Measurements from ENCODE around the gene KCNMB2. TPM values are rescaled to one million over a fixed set of nuclear protein-coding genes. Genes with fewer than 3 reads are reported as not detected.

The KCNMB2 gene
- total and polyA plus RNA-seq, 2 experiments from 2014 or later: not detected

GRCh38 chr3:178655488-178655887 lies 119.3 kb downstream of the KCNMB2 start:
- no peak overlapping the region for H3K4me3 ChIP-seq
- no peak for TF ChIP-seq EZH2 (IDR thresholded peaks at IDR 0.05; ENCODE audit: insufficient read depth, poor library complexity, severe bottlenecking)
- no peak for TF ChIP-seq EZH2phosphoT487 (IDR thresholded peaks at IDR 0.05; ENCODE audit: insufficient read depth, low read depth)
- no peaks in the 10 kb centered on the region for H3K36me3 ChIP-seq (ENCODE audit: low read depth)
- no peaks in the 10 kb centered on the region for H3K4me1 ChIP-seq (ENCODE audit: insufficient read depth)
- no peak overlapping the region for H3K4me2 ChIP-seq (ENCODE audit: unreplicated experiment)
- no peak overlapping the region for H2AFZ ChIP-seq
- H3K27me3 ChIP-seq (replicated peaks; ENCODE audit: insufficient read depth): no peaks in the 10 kb centered on the region; the same call in 1 of the 2 replicates
- H3K9me2 ChIP-seq (ENCODE audit: insufficient read depth): no peaks in the 10 kb centered on the region
- in situ Hi-C loops (cut with MboI): no loop called here
- H3K9me3 ChIP-seq (ENCODE audit: low read depth): no peaks in the 10 kb centered on the region
- no peak overlapping the region for H3K9ac ChIP-seq
- DNase-seq: no peak
- no peaks in the 10 kb centered on the region for H3K79me2 ChIP-seq (ENCODE audit: insufficient read depth)
- H3K27ac ChIP-seq: no peak overlapping the region
- H4K20me1 ChIP-seq (ENCODE audit: insufficient read depth): no peaks in the 10 kb centered on the region
- WGBS, 2 experiments (ENCODE audit: low coverage in 1 of 2, low lambda C conversion rate in 2 of 2, missing lambda C conversion rate in 2 of 2): 4 to 8% methylated on average over 4 of the region's 4 CpGs
- H3F3A ChIP-seq (ENCODE audit: insufficient read depth): no peaks in the 10 kb centered on the region

GRCh38 chr3:178658694-178659325 lies 122.6 kb downstream of the KCNMB2 start:
- H4K20me1 ChIP-seq (ENCODE audit: insufficient read depth): no peaks in the 10 kb centered on the region
- 33 to 36% methylated on average over 4 of the region's 4 CpGs for WGBS, 2 experiments (ENCODE audit: low coverage in 1 of 2, low lambda C conversion rate in 2 of 2, missing lambda C conversion rate in 2 of 2)
- H3K4me2 ChIP-seq (ENCODE audit: unreplicated experiment): no peak overlapping the region
- H3K4me3 ChIP-seq: no peak overlapping the region
- no peaks in the 10 kb centered on the region for H3K9me2 ChIP-seq (ENCODE audit: insufficient read depth)
- in situ Hi-C loops (cut with MboI): no loop called here
- no peaks in the 10 kb centered on the region for H3K36me3 ChIP-seq (ENCODE audit: low read depth)
- no peak overlapping the region for H3K27ac ChIP-seq
- no peak for TF ChIP-seq EZH2phosphoT487 (IDR thresholded peaks at IDR 0.05; ENCODE audit: insufficient read depth, low read depth)
- no peak for TF ChIP-seq EZH2 (IDR thresholded peaks at IDR 0.05; ENCODE audit: insufficient read depth, poor library complexity, severe bottlenecking)
- H2AFZ ChIP-seq: no peak overlapping the region
- no peaks in the 10 kb centered on the region for H3K79me2 ChIP-seq (ENCODE audit: insufficient read depth)
- no peaks in the 10 kb centered on the region for H3F3A ChIP-seq (ENCODE audit: insufficient read depth)
- no peak overlapping the region for H3K9ac ChIP-seq
- DNase-seq: no peak
- H3K9me3 ChIP-seq (ENCODE audit: low read depth): no peaks in the 10 kb centered on the region
- H3K27me3 ChIP-seq (replicated peaks; ENCODE audit: insufficient read depth): no peaks in the 10 kb centered on the region; the same call in 1 of the 2 replicates
- no peaks in the 10 kb centered on the region for H3K4me1 ChIP-seq (ENCODE audit: insufficient read depth)

DNA sequence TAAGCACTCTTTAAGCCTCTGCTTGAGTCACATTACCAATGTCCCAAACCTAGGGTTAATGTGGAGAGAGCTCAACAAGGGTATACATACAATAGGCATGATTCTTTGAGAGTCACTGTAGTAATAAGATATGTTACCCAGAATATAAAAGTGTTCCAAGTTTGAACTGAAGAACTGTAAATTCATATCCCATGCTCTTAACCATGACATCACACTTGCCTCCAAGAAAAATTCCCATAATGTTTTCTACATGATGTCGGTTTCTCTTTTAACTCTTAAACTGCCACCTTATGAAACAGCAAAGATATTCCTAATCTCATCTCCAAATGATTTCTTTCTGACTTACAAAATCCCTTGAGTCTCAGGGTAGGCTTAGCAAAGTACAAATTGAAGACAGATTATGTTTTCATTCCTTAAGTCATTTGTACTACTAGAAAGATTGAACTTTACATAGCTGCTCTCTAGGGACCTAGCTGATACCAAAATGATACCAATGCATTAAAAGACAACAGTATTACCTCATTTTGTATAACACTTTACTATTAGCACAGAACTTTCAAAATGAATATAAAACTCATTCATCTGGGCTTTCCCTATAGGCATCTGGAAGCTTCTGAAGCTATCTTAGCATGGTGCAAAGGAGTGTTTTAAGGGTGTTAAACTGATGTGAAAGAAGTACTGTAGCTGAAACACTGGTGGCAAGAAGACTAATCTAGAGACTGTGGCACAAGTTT lies 127.1 kb downstream of the KCNMB2 start:
- Histone ChIP-seq H4K20me1 (ENCODE audit: insufficient read depth) (no peaks in the 10 kb centered on the region), H3K9me2 (ENCODE audit: insufficient read depth) (no peaks in the 10 kb centered on the region), H3K27me3 (replicated peaks; ENCODE audit: insufficient read depth) (no peaks in the 10 kb centered on the region), H3K4me3 (no peak overlapping the region), H3K4me1 (ENCODE audit: insufficient read depth) (no peaks in the 10 kb centered on the region), H3K9me3 (ENCODE audit: low read depth) (no peaks in the 10 kb centered on the region), H3K79me2 (ENCODE audit: insufficient read depth) (no peaks in the 10 kb centered on the region), H3K36me3 (ENCODE audit: low read depth) (no peaks in the 10 kb centered on the region), H3K9ac (no peak overlapping the region), H3K4me2 (ENCODE audit: unreplicated experiment) (no peak overlapping the region), H2AFZ (no peak overlapping the region), H3K27ac (no peak overlapping the region), H3F3A (ENCODE audit: insufficient read depth) (no peaks in the 10 kb centered on the region)
- DNase-seq: no peak
- 5 to 9% methylated on average over 1 of the region's 1 CpG for WGBS, 2 experiments (ENCODE audit: low coverage in 1 of 2, low lambda C conversion rate in 2 of 2, missing lambda C conversion rate in 2 of 2)
- TF ChIP-seq EZH2phosphoT487 (IDR thresholded peaks at IDR 0.05; ENCODE audit: insufficient read depth, low read depth): no peak
- no peak for TF ChIP-seq EZH2 (IDR thresholded peaks at IDR 0.05; ENCODE audit: insufficient read depth, poor library complexity, severe bottlenecking)
- in situ Hi-C loops (cut with MboI): no loop called here

GRCh38 chr3:178665747-178666146 lies 129.5 kb downstream of the KCNMB2 start:
- no peaks in the 10 kb centered on the region for H3F3A ChIP-seq (ENCODE audit: insufficient read depth)
- no peaks in the 10 kb centered on the region for H3K9me2 ChIP-seq (ENCODE audit: insufficient read depth)
- in situ Hi-C loops (cut with MboI): no loop called here
- no peak for DNase-seq
- H4K20me1 ChIP-seq (ENCODE audit: insufficient read depth): no peaks in the 10 kb centered on the region
- no peaks in the 10 kb centered on the region for H3K27me3 ChIP-seq (replicated peaks; ENCODE audit: insufficient read depth)
- no peaks in the 10 kb centered on the region for H3K79me2 ChIP-seq (ENCODE audit: insufficient read depth)
- no peak overlapping the region for H3K4me3 ChIP-seq
- no peak for TF ChIP-seq EZH2phosphoT487 (IDR thresholded peaks at IDR 0.05; ENCODE audit: insufficient read depth, low read depth)
- TF ChIP-seq EZH2 (IDR thresholded peaks at IDR 0.05; ENCODE audit: insufficient read depth, poor library complexity, severe bottlenecking): no peak
- WGBS, 2 experiments (ENCODE audit: low coverage in 1 of 2, low lambda C conversion rate in 2 of 2, missing lambda C conversion rate in 2 of 2): 26 to 31% methylated on average over 4 of the region's 4 CpGs
- H3K9ac ChIP-seq: no peak overlapping the region
- H3K36me3 ChIP-seq (ENCODE audit: low read depth): no peaks in the 10 kb centered on the region
- no peak overlapping the region for H2AFZ ChIP-seq
- H3K27ac ChIP-seq: no peak overlapping the region
- no peaks in the 10 kb centered on the region for H3K9me3 ChIP-seq (ENCODE audit: low read depth)
- H3K4me2 ChIP-seq (ENCODE audit: unreplicated experiment): no peak overlapping the region
- no peaks in the 10 kb centered on the region for H3K4me1 ChIP-seq (ENCODE audit: insufficient read depth)

Measured in GM23248 (cell line).